H9 (cell line): ENCODE data around the gene RARS2. TPM values are rescaled to one million over a fixed set of nuclear protein-coding genes. Genes with fewer than 3 reads are reported as not detected.

ENCODE experiments used
- DNase-seq: peaks from one replicate; pipeline ENCODE4 v3.0.0-alpha.2; 2017
- H2AFZ ChIP-seq: one replicate; pipeline ENCODE4 v1.6.1; 2013; ENCODE audit warnings: mild to moderate bottlenecking, low read length, control low read depth, moderate library complexity
- H2AK5ac ChIP-seq: 2 replicates; pipeline ENCODE4 v1.6.1; 2013; ENCODE audit warnings: low read length, control low read depth, mixed read lengths; ENCODE audit not compliant: insufficient read length
- H2BK120ac ChIP-seq: one replicate; pipeline ENCODE4 v1.6.1; 2013; ENCODE audit warnings: low read depth, mild to moderate bottlenecking, low read length, control low read depth, inconsistent platforms; ENCODE audit not compliant: poor library complexity, severe bottlenecking
- H2BK12ac ChIP-seq: 2 replicates; pipeline ENCODE4 v1.6.1; 2013; ENCODE audit warnings: low read length, control low read depth, mixed read lengths, low read depth; ENCODE audit not compliant: insufficient read length
- H2BK15ac ChIP-seq: 2 replicates; pipeline ENCODE4 v1.6.1; 2013; ENCODE audit warnings: low read depth, low read length, control low read depth
- H2BK20ac ChIP-seq: one replicate; pipeline ENCODE4 v1.6.1; 2013; ENCODE audit warnings: low read depth, mild to moderate bottlenecking, low read length, control low read depth, inconsistent platforms; ENCODE audit not compliant: poor library complexity, severe bottlenecking
- H2BK5ac ChIP-seq: 2 replicates; pipeline ENCODE4 v1.6.1; 2013; ENCODE audit warnings: low read length, control low read depth, mixed read lengths; ENCODE audit not compliant: insufficient read length
- H3K14ac ChIP-seq: 2 replicates; pipeline ENCODE4 v1.6.1; 2013; ENCODE audit warnings: low read length, control low read depth; ENCODE audit not compliant: insufficient read depth
- H3K18ac ChIP-seq: 2 replicates; pipeline ENCODE4 v1.6.1; 2013; ENCODE audit warnings: low read depth, mild to moderate bottlenecking, mixed read lengths, low read length, control low read depth; ENCODE audit not compliant: insufficient read length
- H3K23ac ChIP-seq: 2 replicates; pipeline ENCODE4 v1.6.1; 2013; ENCODE audit warnings: low read length, control low read depth, mixed read lengths, low read depth; ENCODE audit not compliant: insufficient read length
- H3K23me2 ChIP-seq: 2 replicates; pipeline ENCODE4 v1.6.1; 2013; ENCODE audit warnings: low read depth, mild to moderate bottlenecking, mixed read lengths, low read length, control low read depth; ENCODE audit not compliant: insufficient read length, poor library complexity, severe bottlenecking
- H3K27ac ChIP-seq: 2 replicates; pipeline ENCODE4 v1.5.1; 2013; ENCODE audit warnings: low read length, control low read depth, mixed read lengths, low read depth; ENCODE audit not compliant: insufficient read length
- H3K27me3 ChIP-seq: 2 replicates; pipeline ENCODE4 v1.6.1; 2013; ENCODE audit warnings: low read length, control low read depth, inconsistent platforms; ENCODE audit not compliant: insufficient read depth
- H3K4ac ChIP-seq: 2 replicates; pipeline ENCODE4 v1.6.1; 2013; ENCODE audit warnings: low read depth, mild to moderate bottlenecking, control low read depth, inconsistent platforms, low read length, moderate library complexity
- H3K4me1 ChIP-seq: 2 replicates; pipeline ENCODE4 v1.6.1; 2013; ENCODE audit warnings: low read length, control low read depth, inconsistent platforms; ENCODE audit not compliant: insufficient read depth
- H3K4me2 ChIP-seq: 2 replicates; pipeline ENCODE4 v1.6.1; 2013; ENCODE audit warnings: low read length, control low read depth, mixed read lengths; ENCODE audit not compliant: insufficient read length, insufficient read depth
- H3K56ac ChIP-seq: 2 replicates; pipeline ENCODE4 v1.6.1; 2013; ENCODE audit warnings: low read depth, mild to moderate bottlenecking, mixed read lengths, low read length, control low read depth; ENCODE audit not compliant: insufficient read length
- H3K79me1 ChIP-seq: 2 replicates; pipeline ENCODE4 v1.6.1; 2013; ENCODE audit warnings: low read depth, mild to moderate bottlenecking, moderate library complexity, low read length, control low read depth, inconsistent platforms; ENCODE audit not compliant: insufficient read depth, poor library complexity, severe bottlenecking
- H3K79me2 ChIP-seq: 2 replicates; pipeline ENCODE4 v1.6.1; 2013; ENCODE audit warnings: low read length, control low read depth, inconsistent platforms; ENCODE audit not compliant: insufficient read depth
- H3K9ac ChIP-seq: 2 replicates; pipeline ENCODE4 v1.6.1; 2013; ENCODE audit warnings: low read length, control low read depth, mixed read lengths; ENCODE audit not compliant: insufficient read length; ENCODE audit errors: extremely low read depth
- H3K9me3 ChIP-seq: one replicate; pipeline ENCODE4 v1.6.1; 2013; ENCODE audit warnings: low read depth, low read length, inconsistent platforms; ENCODE audit not compliant: control insufficient read depth
- H3T11ph ChIP-seq: one replicate; pipeline ENCODE4 v1.6.1; 2013; ENCODE audit warnings: mild to moderate bottlenecking, low read length, control low read depth, inconsistent platforms
- H4K20me1 ChIP-seq: one replicate; pipeline ENCODE4 v1.6.1; 2013; ENCODE audit not compliant: control insufficient read depth, insufficient read length, insufficient read depth
- H4K5ac ChIP-seq: 2 replicates; pipeline ENCODE4 v1.6.1; 2013; ENCODE audit warnings: low read depth, mild to moderate bottlenecking, mixed read lengths, low read length, control low read depth; ENCODE audit not compliant: insufficient read length
- H4K8ac ChIP-seq: replicated peaks from 2 replicates; pipeline ENCODE4 v1.6.1; 2013; ENCODE audit warnings: low read length, control low read depth, mixed read lengths, low read depth; ENCODE audit not compliant: insufficient read length
- H4K91ac ChIP-seq: 2 replicates; pipeline ENCODE4 v1.6.1; 2013; ENCODE audit warnings: low read depth, mild to moderate bottlenecking, moderate library complexity, mixed read lengths, low read length, control low read depth; ENCODE audit not compliant: insufficient read length
- H3K27ac Mint-ChIP-seq, 3 experiments: 2 replicates in 2 of 3; 3 replicates in 1 of 3; pipeline ENCODE4 v1.8.0; 2020 to 2021; ENCODE audit warnings: mixed read lengths in 3 of 3, mild to moderate bottlenecking in 1 of 3, moderate library complexity in 1 of 3
- H3K27me3 Mint-ChIP-seq: 2 replicates; pipeline ENCODE4 v1.8.0; 2021; ENCODE audit warnings: low read depth, mild to moderate bottlenecking, moderate library complexity, mixed read lengths
- H3K36me3 Mint-ChIP-seq, 3 experiments: 2 replicates in 2 of 3; 3 replicates in 1 of 3; pipeline ENCODE4 v1.8.0; 2020 to 2021; ENCODE audit warnings: low read depth in 3 of 3, mixed read lengths in 3 of 3; ENCODE audit not compliant: insufficient read depth in 1 of 3
- H3K4me1 Mint-ChIP-seq, 2 experiments: 2 replicates each; pipeline ENCODE4 v1.8.0; 2020; ENCODE audit warnings: mixed read lengths in 2 of 2
- H3K4me3 Mint-ChIP-seq, 2 experiments: 2 replicates in 1 of 2; 3 replicates in 1 of 2; pipeline ENCODE4 v1.8.0; 2020 to 2021; ENCODE audit warnings: mild to moderate bottlenecking in 2 of 2, mixed read lengths in 2 of 2, moderate library complexity in 1 of 2
- H3K9me3 Mint-ChIP-seq, 2 experiments: 2 replicates in 1 of 2; 3 replicates in 1 of 2; pipeline ENCODE4 v1.8.0; 2020; ENCODE audit warnings: mild to moderate bottlenecking in 2 of 2, mixed read lengths in 2 of 2, moderate library complexity in 1 of 2
- CTCF ChIP-seq: fragments of 200-600 bp; sonication (generic); conservative IDR thresholded peaks from 3 replicates; pipeline ENCODE4 v1.8.0; 2021; ENCODE audit warnings: antibody characterized with exemption, mild to moderate bottlenecking
- WGBS: extraction: QIAGEN DNeasy Blood & Tissue Kit; methylation state at CpG from one replicate; pipeline ENCODE4 v1.1.7; 2013; ENCODE audit warnings: missing lambda C conversion rate, low lambda C conversion rate, mixed read lengths; ENCODE audit not compliant: insufficient read length; ENCODE audit errors: extremely low coverage; 5-methylcytosine and 5-hydroxymethylcytosine counted together
- total RNA-seq: library from RNA; stranded (reverse); gene quantifications from 2 replicates; pipeline ENCODE4 v1.2.1, GENCODE V29; 2021

Gene RARS2
- total RNA-seq, 1 experiment from 2014 or later, result 45.1 TPM

DNA sequence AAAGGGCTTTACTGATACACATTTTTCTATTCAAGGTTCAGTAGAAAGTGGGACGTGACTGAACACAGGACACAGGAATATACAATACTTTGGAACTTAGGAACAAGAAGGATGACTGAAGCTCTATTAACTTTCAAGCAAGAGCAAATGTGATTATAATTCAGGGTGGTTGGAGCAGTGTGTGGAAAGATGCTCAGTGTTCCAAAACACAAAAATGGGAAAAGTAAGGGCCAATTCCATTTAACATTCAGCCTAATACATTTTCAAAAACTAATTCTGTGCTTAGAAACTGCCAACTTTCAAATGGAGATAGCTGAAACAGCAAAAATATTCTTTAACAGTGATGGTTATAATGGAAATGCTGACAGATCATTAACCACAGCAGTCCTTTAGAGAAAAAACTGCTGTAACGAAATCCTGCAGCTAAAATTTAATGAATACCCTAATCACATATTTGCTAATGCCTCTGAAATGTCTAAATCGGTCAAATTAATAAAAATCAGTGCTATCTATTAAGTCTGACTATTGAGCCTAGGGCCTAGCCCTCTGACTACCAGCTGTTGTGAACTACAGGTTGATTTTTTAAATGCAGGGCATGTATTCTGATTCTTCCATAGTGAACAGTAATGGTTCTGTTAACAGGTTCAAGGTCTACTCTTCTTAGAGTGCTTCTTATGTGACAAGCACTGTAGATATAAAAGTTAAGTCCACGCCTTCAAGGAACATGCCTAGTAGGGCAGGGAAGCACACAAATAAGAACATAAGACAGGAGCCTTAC is 45.9 kb downstream of the RARS2 start:
- Histone ChIP-seq H4K20me1 (no peaks in the 10 kb centered on the region), H3K14ac (no peak overlapping the region), H4K5ac (no peak overlapping the region), H3K79me2 (no peaks in the 10 kb centered on the region), H3K4me2 (no peak overlapping the region), H2BK12ac (no peak overlapping the region), H3K23me2 (no peaks in the 10 kb centered on the region), H4K91ac (no peak overlapping the region), H3K27ac (no peak overlapping the region), H3K23ac (no peak overlapping the region), H3K4ac (no peak overlapping the region), H3K18ac (no peak overlapping the region), H3K9me3 (no peaks in the 10 kb centered on the region), H3K56ac (no peak overlapping the region), H3K4me1 (no peaks in the 10 kb centered on the region), H2BK120ac (no peak overlapping the region), H2BK5ac (no peak overlapping the region), H4K8ac (no peak overlapping the region), H2AK5ac (no peak overlapping the region), H3T11ph (no peak overlapping the region), H3K9ac (no peak overlapping the region), H3K27me3 (no peaks in the 10 kb centered on the region), H3K79me1 (no peaks in the 10 kb centered on the region), H2BK15ac (no peak overlapping the region), H2AFZ (no peak overlapping the region), H2BK20ac (no peak overlapping the region)
- H3K4me1 Mint-ChIP-seq, result no peaks in the 10 kb centered on the region
- peaks cover 11 to 13% of the 10 kb centered on the region in 2 experiments; a peak in 2 of 5 replicates for H3K9me3 Mint-ChIP-seq
- no peak overlapping the region for H3K4me3 Mint-ChIP-seq
- DNase-seq, result no peak
- TF ChIP-seq CTCF, result no peak
- no peaks in the 10 kb centered on the region for H3K27me3 Mint-ChIP-seq
- H3K36me3 Mint-ChIP-seq, result peaks cover 40 to 74% (median 59%) of the 10 kb centered on the region in 3 experiments
- WGBS, result no CpG with 5 or more reads among the region's 4 CpGs
- H3K27ac Mint-ChIP-seq, result no peak overlapping the region
